ENCODE results near the gene THOC3.
"Not testable (repeated sequence)": the region's sequence is repeated elsewhere in the genome, so short reads cannot be mapped to it uniquely, and the experiment has no call there.

DNA sequence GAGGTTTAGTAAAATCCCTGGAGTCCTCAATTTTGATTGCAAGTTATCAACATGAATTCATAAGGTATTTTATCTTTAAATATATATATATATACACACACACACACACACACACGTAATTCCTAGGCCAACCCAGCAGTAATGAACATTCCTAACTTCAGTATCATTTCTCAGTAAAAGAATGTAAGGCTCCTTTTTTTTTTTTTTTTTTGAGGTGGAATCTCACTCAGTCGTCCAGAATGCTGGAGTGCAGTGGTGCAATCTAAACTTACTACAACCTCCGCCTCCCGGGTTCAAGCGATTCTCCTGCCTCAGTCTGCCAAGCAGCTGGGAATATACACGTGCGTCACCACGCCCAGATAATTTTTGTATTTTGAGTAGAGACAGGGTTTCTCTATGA is 5.8 kb downstream of the THOC3 start:
- TF ChIP-seq, protein P1, sequence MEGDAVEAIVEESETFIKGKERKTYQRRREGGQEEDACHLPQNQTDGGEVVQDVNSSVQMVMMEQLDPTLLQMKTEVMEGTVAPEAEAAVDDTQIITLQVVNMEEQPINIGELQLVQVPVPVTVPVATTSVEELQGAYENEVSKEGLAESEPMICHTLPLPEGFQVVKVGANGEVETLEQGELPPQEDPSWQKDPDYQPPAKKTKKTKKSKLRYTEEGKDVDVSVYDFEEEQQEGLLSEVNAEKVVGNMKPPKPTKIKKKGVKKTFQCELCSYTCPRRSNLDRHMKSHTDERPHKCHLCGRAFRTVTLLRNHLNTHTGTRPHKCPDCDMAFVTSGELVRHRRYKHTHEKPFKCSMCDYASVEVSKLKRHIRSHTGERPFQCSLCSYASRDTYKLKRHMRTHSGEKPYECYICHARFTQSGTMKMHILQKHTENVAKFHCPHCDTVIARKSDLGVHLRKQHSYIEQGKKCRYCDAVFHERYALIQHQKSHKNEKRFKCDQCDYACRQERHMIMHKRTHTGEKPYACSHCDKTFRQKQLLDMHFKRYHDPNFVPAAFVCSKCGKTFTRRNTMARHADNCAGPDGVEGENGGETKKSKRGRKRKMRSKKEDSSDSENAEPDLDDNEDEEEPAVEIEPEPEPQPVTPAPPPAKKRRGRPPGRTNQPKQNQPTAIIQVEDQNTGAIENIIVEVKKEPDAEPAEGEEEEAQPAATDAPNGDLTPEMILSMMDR (conservative IDR thresholded peaks at IDR 0.05; ENCODE audit: low read length), result not testable (repeated sequence)
- not testable (repeated sequence) for TF ChIP-seq EZH2phosphoT487 (IDR thresholded peaks at IDR 0.05; ENCODE audit: borderline replicate concordance)

Data from Loucy (cell line).